ENCODE data around the gene LTV1. TPM values are rescaled to one million over a fixed set of nuclear protein-coding genes. Genes with fewer than 3 reads are reported as not detected.
A peak's percentile ranks its signal among the peaks of the same experiment; 100 is the strongest.
"Not testable (repeated sequence)": the region's sequence is repeated elsewhere in the genome, so short reads cannot be mapped to it uniquely, and the experiment has no call there.

The LTV1 gene
- total RNA-seq, 1 donor from 2014 or later = 28.3 TPM

DNA sequence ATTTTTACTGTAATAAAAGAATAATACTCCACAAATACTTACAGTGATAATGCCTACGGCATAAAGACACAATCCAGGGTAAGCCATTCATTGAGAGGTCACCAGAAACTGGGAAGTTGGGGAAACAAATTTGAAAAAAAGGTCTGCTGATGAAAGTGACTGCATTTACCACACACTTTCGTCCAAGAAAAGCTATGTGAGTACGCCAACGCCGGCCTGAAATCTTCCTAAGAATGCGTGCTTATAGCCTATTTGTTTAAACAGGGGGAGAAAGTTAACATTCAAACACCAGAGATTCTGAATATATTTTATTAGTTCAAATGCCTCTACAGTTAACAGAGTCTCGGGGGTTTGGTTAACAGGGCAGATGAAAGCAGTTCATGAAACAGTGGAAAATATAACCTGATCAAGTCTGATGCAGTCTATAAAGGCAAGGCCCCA lies 657 bp upstream of the LTV1 start:
- no peak for DNase-seq (ENCODE audit: low read depth)

DNA sequence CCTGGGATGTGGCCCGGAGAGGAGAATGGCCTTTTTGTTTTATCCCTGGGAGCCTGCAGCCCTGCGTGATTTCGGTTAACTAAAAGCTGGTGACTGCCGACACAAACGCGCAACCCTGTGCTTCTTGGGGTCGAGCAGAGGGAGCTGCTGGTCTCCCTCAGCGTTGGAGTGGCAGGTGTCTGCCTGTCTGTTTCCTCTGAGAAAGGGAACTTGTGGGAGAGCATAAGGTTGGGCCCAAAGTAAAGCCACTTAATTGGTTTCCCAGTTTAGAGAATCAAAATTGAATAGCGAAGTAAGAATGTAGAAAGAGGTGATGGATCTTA lies 500 bp downstream of the LTV1 start:
- peak; percentile 37 for DNase-seq (ENCODE audit: low read depth)

DNA sequence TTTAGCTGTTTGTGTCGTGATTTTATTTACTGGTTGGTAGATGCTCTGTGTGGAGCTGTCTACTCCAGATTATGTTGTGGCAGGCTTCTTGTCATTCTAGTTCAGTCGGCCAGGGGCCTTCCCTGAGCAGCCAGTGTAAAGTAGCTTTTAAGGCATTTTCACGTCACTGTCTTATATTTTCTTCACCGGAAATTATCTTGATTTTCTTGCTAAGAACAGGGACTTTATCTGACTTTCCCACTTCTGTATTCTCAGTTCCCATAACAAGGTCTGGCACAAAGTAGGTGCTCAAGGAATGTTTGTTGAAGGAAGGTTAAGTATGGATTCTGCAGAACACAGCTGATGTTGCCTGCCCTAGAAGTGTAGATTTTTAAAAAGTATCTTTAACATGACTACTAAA lies 868 bp downstream of the LTV1 start:
- no peak for DNase-seq (ENCODE audit: low read depth)

DNA sequence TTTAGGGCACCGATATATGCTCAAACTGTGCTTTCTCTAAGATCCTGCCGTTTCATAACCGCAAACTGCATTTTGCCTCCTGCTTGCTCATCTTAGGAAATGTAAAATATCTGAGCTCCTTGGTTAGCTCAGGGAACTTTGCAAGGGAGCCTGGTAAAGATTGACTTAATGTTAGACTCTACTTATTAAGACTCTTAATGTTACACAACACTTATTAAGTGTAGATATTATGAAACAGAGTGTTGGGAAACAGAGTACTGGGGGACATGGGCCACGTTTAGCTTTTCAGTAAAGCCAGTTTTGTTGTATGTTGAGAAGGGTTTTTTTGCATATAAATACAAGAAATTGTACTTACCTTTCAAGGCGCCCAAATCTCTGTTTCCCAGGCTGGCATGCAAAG lies 1.9 kb downstream of the LTV1 start:
- no peak for DNase-seq (ENCODE audit: low read depth)

DNA sequence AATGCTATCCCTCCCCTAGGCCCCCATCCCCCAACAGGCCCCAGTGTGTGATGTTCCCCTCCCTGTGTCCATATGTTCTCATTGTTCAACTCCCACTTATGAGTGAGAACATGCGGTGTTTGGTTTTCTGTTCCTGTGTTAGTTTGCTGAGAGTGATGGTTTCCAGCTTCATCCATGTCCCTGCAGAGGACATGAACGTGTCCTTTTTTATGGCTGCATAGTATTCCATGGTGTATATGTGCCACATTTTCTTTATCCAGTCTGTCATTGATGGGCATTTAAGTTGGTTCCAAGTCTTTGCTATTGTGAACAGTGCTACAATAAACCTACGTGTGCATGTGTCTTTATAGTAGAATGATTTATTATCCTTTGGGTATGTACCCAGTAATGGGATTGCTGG lies 8.6 kb downstream of the LTV1 start:
- DNase-seq (ENCODE audit: low read depth) = not testable (repeated sequence)

DNA sequence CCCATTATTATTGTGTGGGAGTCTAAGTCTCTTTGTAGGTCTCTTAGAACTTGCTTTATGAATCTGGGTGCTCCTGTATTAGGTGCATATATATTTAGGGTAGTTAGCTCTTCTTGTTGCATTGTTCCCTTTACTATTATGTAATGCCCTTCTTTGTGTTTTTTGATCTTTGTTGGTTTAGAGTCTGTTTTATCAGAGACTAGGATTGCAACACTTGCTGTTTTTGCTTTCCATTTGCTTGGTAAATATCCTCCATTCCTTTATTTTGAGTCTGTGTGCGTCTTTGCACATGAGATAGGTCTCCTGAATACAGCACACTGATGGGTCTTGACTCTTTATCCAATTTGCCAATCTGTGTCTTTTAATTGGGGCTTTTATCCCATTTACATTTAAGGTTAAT lies 11.9 kb downstream of the LTV1 start:
- not testable (repeated sequence) for DNase-seq (ENCODE audit: low read depth)

DNA sequence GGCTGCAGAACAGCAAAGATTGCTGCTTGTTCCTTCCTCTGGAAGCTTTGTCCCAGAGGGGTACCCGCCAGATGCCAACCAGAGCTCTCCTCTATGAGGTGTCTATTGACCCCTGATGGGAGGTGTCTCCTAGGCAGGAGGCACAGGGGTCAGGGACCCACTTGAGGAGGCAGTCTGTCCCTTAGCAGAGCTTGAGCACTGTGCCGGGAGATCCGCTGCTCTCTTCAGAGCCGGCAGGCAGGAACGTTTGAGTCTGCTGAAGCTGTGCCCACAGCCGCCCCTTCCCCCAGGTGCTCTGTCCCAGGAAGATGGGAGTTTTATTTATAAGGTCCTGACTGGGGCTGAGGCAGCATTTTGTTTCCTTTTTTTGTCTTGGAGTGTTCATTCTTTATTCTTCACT lies 13.6 kb downstream of the LTV1 start:
- not testable (repeated sequence) for DNase-seq (ENCODE audit: low read depth)

DNA sequence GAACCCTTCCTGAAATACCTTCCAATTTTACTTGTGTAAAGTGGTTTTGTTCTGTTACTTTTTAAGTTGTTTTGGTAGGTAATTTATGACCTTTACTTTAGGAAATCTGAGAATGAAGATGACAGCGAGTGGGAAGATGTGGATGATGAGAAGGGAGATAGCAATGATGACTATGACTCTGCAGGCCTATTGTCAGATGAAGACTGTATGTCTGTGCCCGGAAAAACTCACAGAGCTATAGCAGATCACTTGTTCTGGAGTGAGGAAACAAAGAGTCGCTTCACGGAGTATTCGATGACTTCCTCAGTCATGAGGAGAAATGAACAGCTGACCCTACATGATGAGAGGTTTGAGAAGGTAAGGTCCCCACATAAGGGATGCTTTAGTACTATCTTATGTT lies 14.5 kb downstream of the LTV1 start:
- DNase-seq (ENCODE audit: low read depth) = no peak

DNA sequence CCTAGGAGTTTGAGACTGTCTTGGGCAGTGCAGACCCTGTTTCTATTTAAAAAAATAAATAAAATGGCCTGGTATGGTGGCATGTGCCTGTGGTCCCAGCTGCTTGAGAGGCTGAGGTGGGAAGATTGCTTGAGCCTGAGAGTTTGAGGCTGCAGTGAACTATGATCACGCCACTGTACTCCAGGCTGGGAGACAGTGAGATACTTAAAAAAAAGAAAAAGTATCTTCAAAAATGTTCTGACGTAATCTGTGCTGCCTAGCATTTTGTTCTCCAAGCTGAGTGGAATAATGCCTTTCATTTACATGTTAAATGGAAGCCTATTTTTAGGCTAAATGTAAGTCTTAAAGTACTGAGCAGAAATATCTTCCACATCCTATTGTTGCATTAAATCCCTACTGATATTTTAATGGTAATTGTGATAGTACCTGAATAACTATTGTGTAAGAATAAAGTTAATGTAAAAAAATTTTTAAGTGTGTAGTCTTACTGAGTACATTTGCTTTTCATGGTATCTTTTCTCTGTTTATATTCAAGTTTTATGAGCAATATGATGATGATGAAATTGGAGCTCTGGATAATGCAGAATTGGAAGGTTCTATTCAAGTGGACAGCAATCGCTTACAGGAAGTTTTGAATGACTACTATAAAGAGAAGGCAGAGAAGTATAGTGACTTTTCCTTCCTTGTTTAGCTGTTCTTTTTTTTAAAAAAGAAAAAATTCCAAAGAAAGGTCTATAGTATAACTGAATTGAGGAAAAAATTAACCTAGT lies 16.9 kb downstream of the LTV1 start:
- DNase-seq (ENCODE audit: low read depth) = no peak

DNA sequence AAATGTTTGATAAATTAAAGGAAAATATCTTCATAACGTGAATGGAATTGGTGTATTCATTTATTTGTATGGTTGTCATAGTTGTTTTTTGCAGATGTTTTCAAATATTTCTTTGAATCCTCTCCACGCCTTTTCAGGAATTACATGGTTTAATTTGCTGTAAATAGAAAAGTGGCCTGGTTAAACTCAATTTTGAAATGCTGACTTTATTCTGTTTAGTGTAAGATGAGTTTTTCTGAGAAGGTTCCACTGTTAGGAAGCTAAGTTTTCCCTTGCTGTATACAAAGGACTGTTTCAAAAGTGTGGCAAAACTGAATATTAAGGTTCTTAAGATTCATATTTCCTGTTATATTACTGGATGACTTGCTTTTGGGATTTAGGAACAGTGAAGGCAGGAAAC lies 20.6 kb downstream of the LTV1 start:
- DNase-seq (ENCODE audit: low read depth) = no peak

DNA sequence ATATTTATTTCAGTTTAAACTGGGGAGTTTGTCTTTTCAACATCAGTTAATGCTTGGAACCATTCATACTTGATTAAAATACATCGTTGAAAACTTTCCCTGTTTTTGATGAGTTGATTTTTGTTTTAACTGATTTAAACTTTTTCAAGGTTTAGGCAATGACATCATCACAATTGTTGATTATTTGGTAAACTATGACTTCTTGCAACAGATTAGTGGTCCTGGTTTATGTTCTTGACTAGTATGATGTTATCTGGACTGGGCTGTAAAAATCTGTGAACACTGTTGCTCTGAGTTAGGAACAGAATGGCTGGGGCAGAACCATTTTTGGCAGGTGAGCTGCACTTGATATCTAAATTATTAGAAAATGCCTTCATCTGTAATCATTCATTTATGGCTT lies 21.1 kb downstream of the LTV1 start, which contains the start of gene ZC2HC1B:
ZC2HC1B (plus strand) TSS at position 241 of the 400 bp plus-strand sequence; CDS start at position 307, 66 bp downstream.
- DNase-seq (ENCODE audit: low read depth) = no peak

DNA sequence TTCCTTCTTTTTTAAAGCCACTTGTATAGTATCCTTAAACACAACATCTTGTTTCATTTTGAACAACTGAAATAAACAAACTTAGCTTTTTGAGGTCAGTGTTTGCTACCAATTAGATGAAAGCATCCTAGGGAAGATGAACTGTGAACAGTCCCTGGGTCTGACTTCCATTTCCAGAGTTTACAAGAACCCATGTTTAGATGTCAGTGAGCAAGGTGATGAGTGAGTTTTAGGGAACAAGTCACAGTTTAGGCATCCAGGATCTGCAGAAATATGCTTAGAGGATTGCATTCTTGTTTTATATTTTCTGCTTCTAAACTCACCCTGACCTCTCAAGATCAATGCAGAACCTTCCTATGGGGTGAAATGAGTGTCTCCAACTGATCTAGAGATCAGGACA lies 24.1 kb downstream of the LTV1 start:
- no peak for DNase-seq (ENCODE audit: low read depth)

DNA sequence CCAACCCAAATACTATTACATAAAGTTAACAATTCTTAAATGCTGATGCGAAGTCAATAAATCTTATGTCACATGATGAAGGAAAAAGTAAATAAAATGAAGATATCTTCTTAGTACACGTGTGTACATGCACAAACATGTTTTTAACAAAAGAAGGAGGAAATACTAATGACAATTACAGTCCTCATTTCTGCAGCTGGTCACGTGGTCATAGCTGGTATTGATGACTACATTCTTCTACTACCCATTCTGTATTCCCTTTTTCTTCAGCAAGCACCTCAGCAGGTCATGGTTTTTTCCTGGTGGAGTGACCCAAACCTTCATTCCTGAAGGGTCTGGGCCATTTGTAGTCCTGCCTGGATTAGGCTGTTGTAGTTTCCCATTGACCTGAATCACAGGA lies 25.7 kb downstream of the LTV1 start:
- not testable (repeated sequence) for DNase-seq (ENCODE audit: low read depth)

DNA sequence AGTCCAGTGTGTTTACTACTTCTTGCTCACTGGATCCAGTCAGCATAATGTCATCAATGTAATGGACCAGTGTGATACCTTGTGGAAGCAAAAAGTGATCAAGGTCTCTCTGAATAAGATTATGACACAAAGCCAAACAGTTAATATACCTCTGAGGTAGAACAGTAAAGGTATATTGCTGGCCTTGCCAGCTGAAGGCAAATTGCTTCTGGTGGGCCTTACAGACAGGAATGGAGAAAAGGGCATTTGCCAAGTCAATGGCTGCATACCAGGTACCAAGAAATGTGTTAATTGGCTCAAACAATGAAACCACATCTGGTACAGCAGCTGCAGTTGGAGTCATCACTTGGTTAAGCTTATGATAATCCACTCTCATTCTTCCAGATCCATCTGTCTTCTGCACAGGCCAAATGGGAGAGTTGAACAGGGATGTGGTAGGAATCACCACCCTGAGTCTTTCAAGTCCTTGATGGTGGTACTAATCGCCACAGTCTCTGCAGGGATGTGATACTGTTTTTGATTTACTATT lies 28.1 kb downstream of the LTV1 start:
- DNase-seq (ENCODE audit: low read depth) = peak; percentile 23

DNA sequence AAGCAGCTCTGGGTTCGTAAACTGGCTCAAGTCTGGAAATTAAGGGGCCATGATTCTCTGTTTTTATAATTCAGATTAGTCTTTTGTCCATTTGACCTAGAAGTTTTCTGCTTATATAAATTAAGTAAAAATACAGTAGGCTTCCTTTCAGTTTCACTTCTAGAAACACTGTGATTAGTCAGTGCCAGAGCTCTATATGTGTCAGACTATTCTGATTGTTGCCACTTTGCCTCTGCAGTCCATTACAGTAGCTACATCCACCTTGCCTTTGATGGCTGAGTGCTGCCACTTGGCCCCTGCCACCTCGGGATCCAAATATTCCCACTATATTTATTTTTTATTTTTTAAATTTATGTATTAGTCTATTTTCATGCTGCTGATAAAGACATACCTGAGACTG lies 29.1 kb downstream of the LTV1 start:
- DNase-seq (ENCODE audit: low read depth) = no peak

DNA sequence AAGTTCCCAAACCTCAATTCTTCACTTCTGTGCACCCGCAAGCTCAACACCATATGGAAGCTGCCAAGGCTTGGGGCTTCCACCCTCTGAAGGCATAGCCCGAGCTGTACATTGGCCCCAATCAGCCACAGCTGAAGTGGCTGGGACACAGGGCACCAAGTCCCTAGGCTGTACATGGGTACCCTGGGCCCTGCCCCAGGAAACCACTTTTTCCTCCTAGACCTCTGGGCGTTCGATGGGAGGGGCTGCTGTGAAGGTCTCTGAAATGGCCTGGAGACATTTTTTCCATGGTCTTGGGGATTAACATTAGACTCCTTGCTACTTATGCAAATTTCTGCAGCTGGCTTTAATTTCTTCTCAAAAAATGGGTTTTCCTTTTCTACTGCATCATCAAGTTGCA lies 30.5 kb downstream of the LTV1 start:
- not testable (repeated sequence) for DNase-seq (ENCODE audit: low read depth)

DNA sequence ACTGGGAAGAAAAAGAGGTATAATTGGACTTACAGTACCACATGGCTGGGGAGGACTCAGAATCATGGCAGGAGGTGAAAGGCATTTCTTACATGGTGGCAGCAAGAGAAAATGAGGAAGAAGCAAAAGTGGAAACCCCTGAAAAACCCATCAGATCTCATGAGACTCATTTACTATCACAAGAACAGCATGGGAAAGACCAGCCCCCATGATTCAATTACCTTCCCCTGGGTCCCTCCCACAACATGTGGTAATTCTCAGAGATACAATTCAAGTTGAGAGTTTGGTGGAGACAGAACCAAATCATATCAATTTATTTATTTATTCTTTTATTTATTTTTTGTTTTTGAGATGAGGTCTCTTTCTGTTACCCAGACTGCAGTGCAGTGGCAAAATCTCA lies 31.4 kb downstream of the LTV1 start:
- not testable (repeated sequence) for DNase-seq (ENCODE audit: low read depth)

DNA sequence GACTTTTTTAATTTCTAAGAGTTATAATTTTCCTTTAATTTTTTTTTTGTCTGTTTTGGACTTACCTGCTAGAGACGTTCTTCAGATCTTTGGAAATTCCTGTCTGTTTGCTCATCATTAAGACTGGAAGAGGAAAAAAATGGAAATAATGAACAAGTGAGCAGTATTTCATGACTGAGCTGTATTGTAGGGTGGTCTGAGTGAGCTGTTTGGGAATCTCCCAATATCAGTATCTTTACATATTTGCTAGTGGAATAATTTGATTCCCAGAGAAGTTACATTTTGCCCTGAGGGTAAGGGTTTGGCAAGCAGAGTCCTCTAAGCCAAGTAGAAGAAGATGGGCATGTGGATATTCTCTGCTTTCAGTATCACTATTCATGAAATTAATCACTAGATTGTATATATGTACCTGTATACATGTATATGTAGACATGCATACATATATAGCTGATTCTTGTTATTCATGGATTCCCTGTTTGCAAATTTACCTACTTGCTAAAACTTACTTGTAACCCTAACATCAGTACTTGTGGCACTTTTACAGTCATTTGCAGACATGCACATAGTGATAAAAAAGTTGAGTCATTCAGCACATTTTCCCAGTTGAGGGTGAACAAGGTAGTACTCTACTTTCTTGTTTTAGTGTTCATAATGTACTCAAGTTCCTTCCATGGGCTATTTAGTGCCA lies 34.6 kb downstream of the LTV1 start:
- DNase-seq (ENCODE audit: low read depth) = no peak

DNA sequence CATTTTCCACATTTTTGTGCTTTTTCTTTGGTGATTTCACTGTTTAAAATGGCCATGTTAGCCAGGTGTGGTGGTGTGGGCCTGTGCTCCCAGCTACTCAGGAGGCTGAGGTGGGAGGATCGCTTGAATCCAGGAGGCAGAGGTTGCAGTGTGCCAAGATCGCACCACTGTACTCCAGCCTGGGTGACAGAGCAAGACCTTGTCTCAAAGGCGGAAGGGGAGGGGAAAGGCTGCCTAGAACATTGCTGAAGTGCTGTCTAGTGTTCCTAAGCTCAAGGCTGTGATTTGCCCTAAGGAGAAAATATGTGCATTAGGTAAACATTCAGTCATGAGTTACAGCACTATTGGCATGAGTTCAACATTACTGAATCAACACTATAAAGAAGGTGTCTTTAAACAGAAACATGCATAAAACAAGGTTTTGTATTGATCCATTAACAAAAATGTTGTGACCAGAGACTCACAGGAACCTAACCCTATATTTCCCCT lies 35.2 kb downstream of the LTV1 start:
- no peak for DNase-seq (ENCODE audit: low read depth)

DNA sequence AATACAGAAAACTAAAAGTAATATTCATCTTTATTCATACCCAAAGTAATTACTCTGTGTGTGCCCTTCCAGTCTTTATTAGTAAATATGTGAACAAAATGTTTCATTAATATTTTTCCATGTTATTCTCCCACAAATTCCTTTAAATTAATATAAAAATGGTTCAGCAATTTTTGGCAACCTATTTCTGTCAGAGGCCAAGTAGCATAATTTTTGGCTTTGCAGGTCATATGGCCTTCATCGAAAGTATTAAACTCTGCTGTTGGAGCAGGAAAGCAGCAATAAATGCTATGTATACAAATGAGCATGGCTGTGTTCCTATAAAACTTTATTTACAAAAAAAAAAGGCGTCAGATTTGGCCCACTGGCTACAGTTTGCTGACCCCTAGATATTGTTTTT lies 37.3 kb downstream of the LTV1 start:
- DNase-seq (ENCODE audit: low read depth) = no peak

DNA sequence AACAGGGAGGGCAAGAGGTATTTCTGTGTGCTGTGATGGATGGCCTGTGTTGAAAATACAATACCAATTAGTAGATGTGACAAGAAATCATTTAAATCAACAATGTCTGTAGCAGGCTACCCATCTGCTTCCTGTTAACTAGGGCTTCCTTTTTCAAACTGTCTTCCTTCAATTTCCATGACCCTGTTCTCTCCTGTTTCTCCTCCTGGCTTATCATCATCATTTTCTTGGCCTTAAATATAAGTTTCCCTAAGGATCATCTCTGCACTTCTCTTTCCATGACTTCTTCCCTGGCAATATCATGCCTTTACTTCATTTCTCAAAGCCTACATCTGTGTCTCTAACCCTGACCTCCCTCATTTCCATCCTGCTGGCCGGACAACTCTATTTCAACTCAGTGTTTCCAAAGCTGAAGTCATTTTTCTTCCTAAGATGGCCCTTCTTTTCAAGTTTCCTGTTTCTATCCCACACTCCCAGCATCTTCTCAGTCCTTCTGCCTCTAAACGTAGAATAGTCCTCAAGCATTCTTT lies 39.3 kb downstream of the LTV1 start:
- DNase-seq (ENCODE audit: low read depth) = no peak

DNA sequence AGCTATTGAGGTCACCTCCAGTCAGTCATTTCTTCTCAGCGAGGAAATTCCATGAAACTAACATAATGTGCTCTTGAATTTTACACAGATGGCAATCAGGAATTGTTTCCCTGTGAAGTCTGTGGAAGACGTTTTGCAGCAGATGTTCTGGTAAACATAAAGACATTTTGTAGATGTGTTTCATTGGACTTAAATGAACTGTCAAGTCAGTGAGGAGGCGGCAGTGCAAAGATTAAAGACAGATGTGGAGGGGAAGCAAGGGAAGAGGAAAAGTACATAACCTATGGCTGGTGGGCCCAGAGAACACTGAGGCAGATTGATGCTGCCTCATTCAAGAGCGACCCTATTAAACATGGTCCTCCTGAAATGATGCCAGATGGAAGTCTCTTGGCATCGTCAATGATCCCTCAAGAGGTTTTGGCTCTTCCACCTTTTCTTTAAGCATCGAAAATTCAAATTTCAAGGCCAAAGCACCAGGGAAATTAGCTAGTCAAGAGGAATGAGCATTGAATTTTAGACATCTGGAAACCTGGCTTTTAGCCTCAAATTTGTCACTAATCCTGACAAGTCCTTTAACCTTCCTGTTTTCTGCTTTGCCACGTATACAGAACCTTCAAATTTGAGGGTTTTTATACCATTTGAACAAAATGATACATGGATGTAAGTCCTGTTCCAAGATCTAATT lies 41.2 kb downstream of the LTV1 start:
- no peak for DNase-seq (ENCODE audit: low read depth)
